MM.1S (cell line): ENCODE measurements around the gene KRTAP9-8.

Source experiments
- EZH2phosphoT487 ChIP-seq: fragments of 300-600 bp; sonication (generic); IDR thresholded peaks from 2 replicates; pipeline ENCODE4 v1.6.1; 2018; ENCODE audit warnings: antibody characterized with exemption, low read length
- TF ChIP-seq, protein P1 (sequence below): fragments of 300-600 bp; sonication (generic); IDR thresholded peaks from 2 replicates; pipeline ENCODE4 v1.5.1; 2016; ENCODE audit warnings: antibody characterized with exemption, low read length, mixed read lengths

DNA sequence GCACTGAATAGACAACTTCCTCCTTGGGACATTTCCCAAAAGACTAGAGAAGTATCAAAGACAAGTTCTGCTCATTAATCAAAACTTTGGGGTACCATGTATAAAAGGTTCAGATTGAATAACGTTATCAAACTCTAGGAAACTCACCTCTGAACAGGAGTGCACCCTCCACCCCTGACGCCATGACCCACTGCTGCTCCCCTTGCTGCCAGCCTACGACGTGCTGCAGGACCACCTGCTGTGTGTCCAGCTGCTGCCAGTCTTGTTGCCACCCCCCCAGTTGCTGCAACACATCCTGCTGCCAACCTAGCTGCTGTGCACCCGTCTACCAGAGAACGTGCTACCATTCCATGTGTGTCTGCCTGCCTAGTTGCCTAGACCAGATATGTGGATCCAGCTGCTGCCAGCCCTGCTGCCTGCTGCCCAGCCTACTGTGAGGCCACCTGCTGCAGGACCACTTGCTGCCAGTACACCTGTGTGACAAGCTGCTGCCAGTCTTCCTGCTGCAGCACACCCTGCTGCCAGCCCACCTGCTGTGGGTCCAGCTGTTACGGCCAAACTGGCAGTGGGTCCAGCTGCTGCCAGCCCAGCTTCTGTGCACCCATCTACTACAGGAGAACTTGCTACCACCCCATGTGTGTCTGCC is 25.2 kb upstream of the KRTAP9-8 start:
- TF ChIP-seq, protein P1, sequence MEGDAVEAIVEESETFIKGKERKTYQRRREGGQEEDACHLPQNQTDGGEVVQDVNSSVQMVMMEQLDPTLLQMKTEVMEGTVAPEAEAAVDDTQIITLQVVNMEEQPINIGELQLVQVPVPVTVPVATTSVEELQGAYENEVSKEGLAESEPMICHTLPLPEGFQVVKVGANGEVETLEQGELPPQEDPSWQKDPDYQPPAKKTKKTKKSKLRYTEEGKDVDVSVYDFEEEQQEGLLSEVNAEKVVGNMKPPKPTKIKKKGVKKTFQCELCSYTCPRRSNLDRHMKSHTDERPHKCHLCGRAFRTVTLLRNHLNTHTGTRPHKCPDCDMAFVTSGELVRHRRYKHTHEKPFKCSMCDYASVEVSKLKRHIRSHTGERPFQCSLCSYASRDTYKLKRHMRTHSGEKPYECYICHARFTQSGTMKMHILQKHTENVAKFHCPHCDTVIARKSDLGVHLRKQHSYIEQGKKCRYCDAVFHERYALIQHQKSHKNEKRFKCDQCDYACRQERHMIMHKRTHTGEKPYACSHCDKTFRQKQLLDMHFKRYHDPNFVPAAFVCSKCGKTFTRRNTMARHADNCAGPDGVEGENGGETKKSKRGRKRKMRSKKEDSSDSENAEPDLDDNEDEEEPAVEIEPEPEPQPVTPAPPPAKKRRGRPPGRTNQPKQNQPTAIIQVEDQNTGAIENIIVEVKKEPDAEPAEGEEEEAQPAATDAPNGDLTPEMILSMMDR: no peak
- no peak for TF ChIP-seq EZH2phosphoT487
